NCI-H748 (cell line): Measurements from ENCODE around the gene WIPI1.

ENCODE experiments used
- DNase-seq: peaks from one replicate; lab custom pipeline; 2025; ENCODE audit not compliant: unreplicated experiment; lab: John Stamatoyannopoulos, UW

Gene WIPI1

GRCh38 chr17:68460715-68461114 is 3.4 kb upstream of the WIPI1 start:
- no peak for DNase-seq

- DNase-seq: no peak
Observed at GRCh38 chr17:68460146-68460545, 2.9 kb upstream of the WIPI1 start.

- DNase-seq: no peak
Observed at GRCh38 chr17:68459037-68459639, 1.8 kb upstream of the WIPI1 start.

- DNase-seq: no peak
Observed at GRCh38 chr17:68458260-68459036, 1.2 kb upstream of the WIPI1 start.

- peak; percentile 98 for DNase-seq
Observed at GRCh38 chr17:68457539-68458259, 403 bp upstream of the WIPI1 start.

GRCh38 chr17:68456339-68457167 is 743 bp downstream of the WIPI1 start:
- DNase-seq: peak; percentile 71

- peak; percentile 97 for DNase-seq
Observed at GRCh38 chr17:68455901-68456338, 1.4 kb downstream of the WIPI1 start.

- DNase-seq: no peak
Observed at GRCh38 chr17:68453991-68454665, 3.2 kb downstream of the WIPI1 start.

- DNase-seq: no peak
Observed at GRCh38 chr17:68452724-68453290, 4.5 kb downstream of the WIPI1 start.

GRCh38 chr17:68451670-68452354 is 5.5 kb downstream of the WIPI1 start:
- DNase-seq: no peak

- DNase-seq: no peak
Observed at GRCh38 chr17:68450801-68451200, 6.5 kb downstream of the WIPI1 start.

- no peak for DNase-seq
Observed at GRCh38 chr17:68450391-68450790, 6.9 kb downstream of the WIPI1 start.

- DNase-seq: no peak
Observed at GRCh38 chr17:68449021-68449739, 8.1 kb downstream of the WIPI1 start.

- no peak for DNase-seq
Observed at GRCh38 chr17:68446626-68447041, 10.7 kb downstream of the WIPI1 start.

GRCh38 chr17:68445671-68446070 is 11.6 kb downstream of the WIPI1 start:
- DNase-seq: no peak

GRCh38 chr17:68443972-68444464 is 13.3 kb downstream of the WIPI1 start:
- DNase-seq: no peak

- DNase-seq: no peak
Observed at GRCh38 chr17:68441070-68441770, 16.1 kb downstream of the WIPI1 start.

- no peak for DNase-seq
Observed at GRCh38 chr17:68440526-68440925, 16.8 kb downstream of the WIPI1 start.
